ENCODE data around the gene YBEY. TPM values are rescaled to one million over a fixed set of nuclear protein-coding genes. Genes with fewer than 3 reads are reported as not detected.

The YBEY gene
- total and polyA plus RNA-seq, 2 of the 8 experiments (the other 6 are each of a cell fraction or from before 2014, with no cell fraction given): 26.9 to 31.9 TPM

DNA sequence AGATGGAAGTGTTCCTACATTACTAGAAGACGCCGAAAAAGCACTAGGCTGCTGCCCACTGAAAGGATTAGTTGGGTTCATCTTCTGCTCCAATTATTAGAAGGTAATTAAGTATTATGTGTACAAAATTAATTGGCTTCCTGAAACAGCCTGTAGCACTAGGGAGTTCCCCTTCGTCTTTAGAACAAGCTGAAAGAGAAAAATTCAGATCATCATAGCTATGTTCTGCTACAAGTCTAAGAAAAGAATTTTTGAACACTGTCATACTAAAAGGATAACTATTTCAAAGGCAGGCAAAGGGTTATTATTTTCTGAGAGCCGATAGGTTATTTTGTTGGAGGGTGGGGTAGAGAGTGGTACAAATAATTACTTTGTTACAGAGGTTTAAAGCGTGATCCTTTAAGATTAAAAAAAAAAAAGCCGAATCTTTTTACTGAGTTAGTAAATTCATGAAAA lies 908 bp upstream of the YBEY start, which contains the start of gene MCM3AP (continued):
- TF ChIP-seq TEAD4 (IDR thresholded peaks at IDR 0.05; ENCODE audit: low read depth, low read length): no peak

Measured in H1 (cell line).